Type B pancreatic cell (in vitro differentiated cells): ENCODE results near the gene FXYD1. TPM values are rescaled to one million over a fixed set of nuclear protein-coding genes. Genes with fewer than 3 reads are reported as not detected.
"Not testable (repeated sequence)": the region's sequence is repeated elsewhere in the genome, so short reads cannot be mapped to it uniquely, and the experiment has no call there.

Source experiments
- DNase-seq: peaks from one replicate; pipeline ENCODE4 v3.0.0; 2021; ENCODE audit warnings: mixed read lengths; ENCODE audit not compliant: unreplicated experiment; ENCODE audit errors: extremely low spot score
- H3K27ac Mint-ChIP-seq: 2 replicates; pipeline ENCODE4 v1.8.0; 2021; ENCODE audit warnings: mild to moderate bottlenecking, mixed read lengths
- H3K27me3 Mint-ChIP-seq: 2 replicates; pipeline ENCODE4 v1.8.0; 2021; ENCODE audit warnings: mixed read lengths
- H3K36me3 Mint-ChIP-seq: 2 replicates; pipeline ENCODE4 v1.8.0; 2021; ENCODE audit warnings: mixed read lengths
- H3K4me1 Mint-ChIP-seq: one replicate; pipeline ENCODE4 v1.8.0; 2021; ENCODE audit warnings: mixed read lengths; ENCODE audit not compliant: unreplicated experiment
- H3K4me3 Mint-ChIP-seq: 2 replicates; pipeline ENCODE4 v1.8.0; 2021; ENCODE audit warnings: mild to moderate bottlenecking, mixed read lengths
- H3K9me3 Mint-ChIP-seq: 2 replicates; pipeline ENCODE4 v1.8.0; 2021; ENCODE audit warnings: mixed read lengths
- total RNA-seq: library from RNA; stranded (reverse); gene quantifications from 2 replicates; pipeline ENCODE4 v1.2.1, GENCODE V29; 2021; ENCODE audit warnings: low replicate concordance
- TF ChIP-seq, protein P1 (sequence below): fragments of 200-600 bp; sonication (generic); conservative IDR thresholded peaks from 2 replicates; pipeline ENCODE4 v1.5.0; 2021; ENCODE audit warnings: antibody characterized with exemption, mild to moderate bottlenecking

The FXYD1 gene
- total RNA-seq, 1 donor from 2014 or later, result 5.3 TPM

DNA sequence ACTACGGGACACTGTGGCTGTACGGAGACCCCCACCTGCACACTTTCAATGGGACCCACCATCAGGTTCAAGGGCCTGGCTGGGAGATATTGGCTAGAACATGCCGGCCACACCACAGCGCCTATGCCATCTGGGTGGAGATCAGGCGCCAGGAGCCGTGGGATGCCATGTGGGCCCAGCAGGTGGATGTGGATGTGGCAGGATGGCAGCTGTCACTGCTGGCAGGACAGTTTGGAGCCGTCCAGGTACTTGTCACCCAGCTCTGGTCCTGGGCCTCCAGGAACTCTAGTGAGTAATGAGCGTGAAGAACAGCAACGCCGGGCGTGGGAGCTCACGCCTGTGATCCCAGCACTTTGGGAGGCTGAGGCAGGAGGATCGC lies 38.7 kb upstream of the FXYD1 start:
- Mint-ChIP-seq H3K4me3 (no peak overlapping the region), H3K27me3 (no peaks in the 10 kb centered on the region), H3K36me3 (no peaks in the 10 kb centered on the region), H3K4me1 (no peaks in the 10 kb centered on the region), H3K9me3 (no peaks in the 10 kb centered on the region), H3K27ac (no peak overlapping the region)
- DNase-seq, result no peak
- TF ChIP-seq, protein P1, sequence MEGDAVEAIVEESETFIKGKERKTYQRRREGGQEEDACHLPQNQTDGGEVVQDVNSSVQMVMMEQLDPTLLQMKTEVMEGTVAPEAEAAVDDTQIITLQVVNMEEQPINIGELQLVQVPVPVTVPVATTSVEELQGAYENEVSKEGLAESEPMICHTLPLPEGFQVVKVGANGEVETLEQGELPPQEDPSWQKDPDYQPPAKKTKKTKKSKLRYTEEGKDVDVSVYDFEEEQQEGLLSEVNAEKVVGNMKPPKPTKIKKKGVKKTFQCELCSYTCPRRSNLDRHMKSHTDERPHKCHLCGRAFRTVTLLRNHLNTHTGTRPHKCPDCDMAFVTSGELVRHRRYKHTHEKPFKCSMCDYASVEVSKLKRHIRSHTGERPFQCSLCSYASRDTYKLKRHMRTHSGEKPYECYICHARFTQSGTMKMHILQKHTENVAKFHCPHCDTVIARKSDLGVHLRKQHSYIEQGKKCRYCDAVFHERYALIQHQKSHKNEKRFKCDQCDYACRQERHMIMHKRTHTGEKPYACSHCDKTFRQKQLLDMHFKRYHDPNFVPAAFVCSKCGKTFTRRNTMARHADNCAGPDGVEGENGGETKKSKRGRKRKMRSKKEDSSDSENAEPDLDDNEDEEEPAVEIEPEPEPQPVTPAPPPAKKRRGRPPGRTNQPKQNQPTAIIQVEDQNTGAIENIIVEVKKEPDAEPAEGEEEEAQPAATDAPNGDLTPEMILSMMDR, result no peak

DNA sequence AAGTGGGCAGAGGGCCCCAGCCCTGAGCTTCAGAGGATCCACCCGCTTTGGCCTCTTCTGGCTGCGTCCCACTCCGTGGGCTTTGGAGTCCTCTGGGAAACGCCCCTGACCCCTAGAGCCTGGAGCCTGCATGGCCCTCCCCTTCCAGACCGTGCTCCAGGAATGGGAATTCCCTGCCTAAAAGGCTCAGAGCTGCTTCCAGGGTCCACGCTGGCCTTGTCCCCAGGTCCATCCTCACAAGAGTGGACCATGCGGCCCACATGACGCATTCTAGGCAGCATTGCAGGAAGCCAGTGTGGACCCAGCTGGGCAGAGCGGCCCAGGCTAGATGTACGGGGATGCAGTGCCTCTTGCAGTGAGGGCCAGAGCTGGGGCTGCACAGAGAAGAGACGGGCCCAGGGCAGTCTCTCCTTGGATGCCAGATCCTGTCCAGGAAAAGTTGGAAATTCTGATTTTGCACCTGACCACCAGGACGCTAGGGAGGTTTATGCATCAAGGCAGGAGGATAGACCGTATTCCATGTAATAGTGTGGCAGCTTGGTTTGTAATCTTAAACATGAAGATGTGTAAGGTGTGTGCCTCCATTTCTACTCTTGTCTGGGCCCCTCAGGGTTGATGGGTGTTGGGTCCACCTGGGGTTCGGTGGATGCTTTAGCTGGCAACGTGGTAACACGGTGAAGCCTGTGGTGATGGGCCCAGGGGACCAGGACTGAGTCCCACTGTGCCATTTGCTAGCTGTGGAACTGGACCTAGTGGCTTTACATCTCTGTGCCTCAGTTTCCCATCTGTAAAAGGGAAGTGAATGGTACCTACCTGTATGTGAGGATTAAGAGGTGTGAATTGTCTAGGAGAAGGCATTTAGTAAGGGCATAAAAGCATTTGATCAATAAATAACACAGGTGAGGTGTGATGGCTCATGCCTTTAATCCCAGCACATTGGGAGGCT lies 37.8 kb upstream of the FXYD1 start:
- TF ChIP-seq, protein P1, result no peak
- Mint-ChIP-seq H3K27ac (no peak overlapping the region), H3K27me3 (no peaks in the 10 kb centered on the region), H3K36me3 (no peaks in the 10 kb centered on the region), H3K4me3 (no peak overlapping the region), H3K9me3 (no peaks in the 10 kb centered on the region), H3K4me1 (no peaks in the 10 kb centered on the region)
- no peak for DNase-seq

GRCh38 chr19:35101949-35102348 lies 36.7 kb upstream of the FXYD1 start:
- not testable (repeated sequence) for H3K4me3 Mint-ChIP-seq, H3K27ac Mint-ChIP-seq, H3K36me3 Mint-ChIP-seq, H3K4me1 Mint-ChIP-seq, DNase-seq, H3K27me3 Mint-ChIP-seq, H3K9me3 Mint-ChIP-seq

- H3K27ac Mint-ChIP-seq, DNase-seq, H3K9me3 Mint-ChIP-seq, H3K4me1 Mint-ChIP-seq, H3K36me3 Mint-ChIP-seq, H3K27me3 Mint-ChIP-seq, H3K4me3 Mint-ChIP-seq: not testable (repeated sequence)
Observed at GRCh38 chr19:35103614-35104013, 35.0 kb upstream of the FXYD1 start.

DNA sequence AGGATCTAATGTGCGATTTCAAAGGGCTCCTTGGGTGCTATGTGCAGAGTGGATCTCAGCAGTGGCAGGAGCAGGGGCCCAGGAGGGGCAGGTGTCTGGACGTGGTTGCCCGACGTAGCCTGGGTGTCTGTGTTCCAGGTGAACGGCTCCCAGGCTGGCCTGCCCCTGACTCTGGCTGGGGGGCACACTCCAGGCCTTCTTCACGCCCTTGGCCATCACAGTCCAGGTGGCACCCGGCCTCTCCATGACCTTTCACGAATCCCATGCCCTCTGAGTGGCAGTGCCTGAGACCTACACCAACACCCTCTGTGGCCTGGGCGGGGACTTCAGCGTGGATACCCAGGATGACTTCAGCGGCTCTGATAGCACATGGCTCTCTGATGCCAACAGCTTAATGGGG lies 34.3 kb upstream of the FXYD1 start:
- DNase-seq, result no peak
- H3K4me3 Mint-ChIP-seq, result no peak overlapping the region
- peaks cover 8% of the 10 kb centered on the region for H3K9me3 Mint-ChIP-seq
- peaks cover 4% of the 10 kb centered on the region for H3K4me1 Mint-ChIP-seq
- H3K27me3 Mint-ChIP-seq, result no peaks in the 10 kb centered on the region
- H3K27ac Mint-ChIP-seq, result no peak overlapping the region
- no peaks in the 10 kb centered on the region for H3K36me3 Mint-ChIP-seq
- TF ChIP-seq, protein P1, result no peak

DNA sequence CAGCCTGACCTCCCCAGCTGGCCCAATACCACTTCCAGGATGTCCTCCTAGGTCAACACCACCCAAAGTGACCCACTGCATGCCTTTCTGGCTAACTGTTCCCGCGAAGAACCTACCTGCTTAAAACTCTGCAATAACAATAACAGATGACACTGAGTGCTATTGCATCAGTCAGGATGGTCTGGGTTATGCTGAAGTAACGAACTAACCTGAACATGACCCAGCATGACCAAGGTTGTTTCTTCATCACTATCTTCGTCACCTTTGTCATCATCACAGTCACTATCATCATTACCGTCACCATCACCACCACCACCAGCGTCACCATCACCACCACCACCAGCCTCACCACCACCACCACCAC lies 33.6 kb upstream of the FXYD1 start:
- peaks cover 8% of the 10 kb centered on the region for H3K9me3 Mint-ChIP-seq
- H3K27me3 Mint-ChIP-seq, result no peaks in the 10 kb centered on the region
- TF ChIP-seq, protein P1, result no peak
- peaks cover 4% of the 10 kb centered on the region for H3K4me1 Mint-ChIP-seq
- no peaks in the 10 kb centered on the region for H3K36me3 Mint-ChIP-seq
- H3K27ac Mint-ChIP-seq, result no peak overlapping the region
- no peak for DNase-seq
- no peak overlapping the region for H3K4me3 Mint-ChIP-seq
